Measurements from ENCODE around the gene MLLT10.

MLLT10 gene

DNA sequence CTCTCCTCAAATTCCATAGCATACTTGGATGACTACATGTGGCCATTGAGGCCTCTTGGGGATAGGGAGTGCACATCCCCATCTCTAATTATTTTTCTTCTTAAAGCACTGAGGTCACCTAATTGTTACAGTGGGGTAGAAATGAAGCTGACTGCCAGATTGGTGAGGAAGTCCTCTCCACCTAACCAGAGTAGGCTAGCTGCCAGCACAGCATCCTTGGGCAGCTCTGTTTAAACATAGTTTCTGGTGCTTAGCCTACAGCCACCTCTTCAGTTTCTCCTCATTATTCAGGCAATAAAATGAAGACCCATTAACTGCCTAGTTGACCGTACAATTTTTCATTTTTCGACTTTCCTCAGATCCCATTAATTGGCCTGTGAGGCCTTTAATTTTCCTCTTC is 104.6 kb downstream of the MLLT10 start:
- DNase-seq (ENCODE audit: low spot score), result no peak

DNA sequence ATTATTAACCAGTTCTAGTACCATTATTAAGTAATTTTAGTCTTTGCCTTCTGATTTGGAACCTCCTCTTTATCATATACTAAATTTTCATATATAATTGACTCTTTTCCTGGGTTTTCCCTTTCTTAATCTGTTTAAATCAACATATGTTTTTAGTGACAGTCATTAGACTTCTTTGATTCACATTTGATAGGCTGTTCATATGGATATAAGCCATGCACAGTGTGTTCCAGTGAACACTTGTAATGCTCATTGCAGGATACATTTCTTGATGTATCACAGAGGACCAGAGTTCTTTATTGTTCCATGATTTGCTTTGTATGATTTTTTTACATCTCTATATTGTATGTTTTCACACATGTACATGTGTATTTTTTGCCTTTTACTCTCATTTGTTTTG is 114.0 kb downstream of the MLLT10 start:
- no peak for DNase-seq (ENCODE audit: low spot score)

- peak; percentile 28 for DNase-seq (ENCODE audit: low spot score)
These were observed 115.4 kb downstream of the MLLT10 start for GRCh38 chr10:21649454-21649872.

DNA sequence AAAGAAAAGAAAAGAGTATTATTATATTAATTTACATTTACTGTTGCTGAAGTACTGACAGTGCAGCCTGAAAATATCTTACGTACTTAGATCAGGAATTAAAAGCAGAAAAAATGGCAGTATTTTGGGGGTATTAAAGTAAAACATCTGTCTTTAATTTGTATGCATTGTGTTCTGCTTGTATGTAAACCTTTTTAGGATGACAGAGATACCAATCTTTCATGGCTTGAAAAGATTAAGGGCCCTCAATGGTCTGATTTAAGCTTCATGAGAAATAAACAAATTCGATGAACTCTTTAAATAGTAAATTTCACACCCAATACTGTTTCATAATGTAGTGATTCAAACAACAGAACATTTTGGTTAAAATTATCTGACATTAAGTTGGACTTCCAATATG is 116.3 kb downstream of the MLLT10 start:
- no peak for DNase-seq (ENCODE audit: low spot score)

DNA sequence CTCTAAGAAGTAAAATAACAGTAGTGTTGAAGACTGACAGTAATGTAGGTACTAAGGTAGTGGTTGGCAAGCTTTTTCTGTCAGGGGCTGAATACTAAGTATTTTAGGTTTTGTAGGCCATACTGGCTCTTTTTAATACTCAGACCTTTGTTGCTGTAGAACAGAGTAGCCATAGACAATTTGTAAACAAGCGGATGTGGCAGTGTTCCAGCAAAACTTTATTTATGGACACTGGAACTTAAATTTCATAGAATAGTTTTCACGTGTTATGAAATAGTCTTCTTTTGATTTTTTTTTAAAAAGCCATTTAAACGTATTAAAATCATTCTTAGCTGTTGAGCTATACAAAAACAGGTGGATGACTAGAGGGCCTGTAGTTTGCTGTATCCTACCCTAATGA is 121.2 kb downstream of the MLLT10 start:
- DNase-seq (ENCODE audit: low spot score), result no peak

DNA sequence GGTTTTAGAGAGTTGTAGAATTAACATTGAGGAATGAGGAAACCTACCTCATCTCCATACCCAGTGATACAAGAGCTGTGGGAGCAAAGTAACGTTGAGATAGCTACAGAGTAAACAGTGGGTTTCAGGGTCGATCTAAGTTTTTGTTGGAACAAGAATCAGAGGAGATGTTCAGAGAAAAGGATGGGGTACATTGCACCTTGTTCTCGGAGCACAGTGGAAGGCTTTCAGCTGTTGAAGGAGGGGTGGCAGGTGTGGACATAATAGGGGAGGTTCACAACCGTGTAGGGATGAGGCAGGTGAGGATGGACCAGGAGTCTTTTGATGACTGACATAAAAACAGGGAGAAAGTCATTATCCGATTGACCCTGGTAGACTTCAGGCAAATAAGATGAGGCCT is 121.7 kb downstream of the MLLT10 start:
- DNase-seq (ENCODE audit: low spot score), result no peak

- DNase-seq (ENCODE audit: low spot score), result peak; percentile 40
These were observed 127.1 kb downstream of the MLLT10 start for GRCh38 chr10:21661087-21661486.

GRCh38 chr10:21661935-21662334 is 127.9 kb downstream of the MLLT10 start:
- no peak for DNase-seq (ENCODE audit: low spot score)

GRCh38 chr10:21662635-21663034 is 128.6 kb downstream of the MLLT10 start:
- no peak for DNase-seq (ENCODE audit: low spot score)

DNA sequence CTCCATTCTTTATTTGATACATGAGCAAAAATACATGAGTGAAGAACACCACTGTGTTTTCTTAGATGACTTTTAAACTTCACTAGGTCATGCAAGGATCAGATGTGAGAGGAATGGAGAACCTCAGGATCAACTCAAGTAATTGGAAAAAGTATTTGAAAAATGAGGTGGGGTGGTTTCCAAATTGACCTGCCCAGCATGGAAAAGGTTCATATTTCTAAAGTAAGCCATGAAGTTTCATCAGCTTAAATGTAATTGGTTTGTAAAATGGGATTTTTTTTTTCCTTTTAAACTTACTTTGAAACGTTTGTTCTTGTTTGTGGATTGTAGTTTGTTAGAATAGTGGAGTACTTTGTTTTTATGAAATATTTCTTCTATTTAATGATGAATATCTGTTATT is 134.8 kb downstream of the MLLT10 start:
- DNase-seq (ENCODE audit: low spot score), result no peak

- DNase-seq (ENCODE audit: low spot score), result no peak
These were observed 136.4 kb downstream of the MLLT10 start for GRCh38 chr10:21670391-21670790.

DNA sequence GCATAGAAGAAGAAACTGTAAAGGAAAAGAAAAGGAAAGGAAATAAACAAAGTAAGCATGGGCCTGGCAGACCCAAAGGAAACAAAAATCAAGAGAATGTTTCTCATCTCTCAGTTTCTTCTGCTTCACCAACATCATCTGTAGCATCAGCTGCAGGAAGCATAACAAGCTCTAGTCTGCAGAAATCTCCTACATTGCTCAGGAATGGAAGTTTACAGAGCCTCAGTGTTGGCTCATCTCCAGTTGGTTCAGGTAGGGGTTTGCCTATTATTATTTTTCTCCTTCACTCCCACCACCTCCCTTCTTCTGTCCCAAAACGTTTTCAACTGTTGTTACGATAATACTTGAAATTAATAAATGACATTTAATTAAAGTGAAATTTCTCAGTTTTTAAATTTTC is 139.6 kb downstream of the MLLT10 start:
- no peak for DNase-seq (ENCODE audit: low spot score)

- DNase-seq (ENCODE audit: low spot score), result peak; percentile 31
These were observed 141.2 kb downstream of the MLLT10 start for GRCh38 chr10:21675157-21675796.

- DNase-seq (ENCODE audit: low spot score), result no peak
These were observed 143.5 kb downstream of the MLLT10 start for GRCh38 chr10:21677551-21677950.

- no peak for DNase-seq (ENCODE audit: low spot score)
These were observed 147.1 kb downstream of the MLLT10 start for GRCh38 chr10:21681156-21681555.

DNA sequence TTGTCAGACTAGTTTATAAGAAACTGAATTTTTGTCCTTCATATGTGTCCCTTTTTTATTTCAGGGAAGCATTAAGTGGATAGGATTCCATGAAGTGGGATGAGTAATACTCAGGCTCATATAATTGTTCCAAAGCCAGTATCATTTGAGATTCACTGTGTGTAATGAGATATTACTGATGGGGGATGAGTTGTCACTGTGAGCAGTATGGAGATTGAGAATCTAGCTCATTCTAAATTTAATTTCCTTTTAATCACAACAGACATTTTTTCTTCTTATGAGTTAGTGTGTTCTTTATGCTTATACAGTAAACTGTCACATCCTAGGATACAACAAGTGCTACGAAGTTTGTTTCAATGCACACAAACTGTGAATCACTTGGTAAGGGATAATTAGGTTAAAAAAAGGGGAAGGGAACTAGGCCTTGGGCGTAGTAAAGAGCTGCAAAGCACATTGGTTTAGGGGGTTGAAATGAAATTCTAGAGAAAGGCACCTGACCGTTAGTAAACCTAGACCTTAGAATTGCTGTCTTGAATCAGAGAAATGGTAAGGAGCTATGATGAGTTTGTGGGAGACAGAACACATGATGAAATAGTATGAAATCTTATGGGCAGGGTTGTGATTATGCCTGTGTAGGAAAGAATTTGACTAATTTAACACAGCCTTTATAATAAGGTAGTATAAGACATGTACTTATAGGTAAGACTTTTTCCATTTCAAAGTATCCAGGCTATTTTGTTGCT is 153.4 kb downstream of the MLLT10 start:
- DNase-seq (ENCODE audit: low spot score), result no peak

GRCh38 chr10:21688009-21688332 is 153.9 kb downstream of the MLLT10 start:
- no peak for DNase-seq (ENCODE audit: low spot score)

DNA sequence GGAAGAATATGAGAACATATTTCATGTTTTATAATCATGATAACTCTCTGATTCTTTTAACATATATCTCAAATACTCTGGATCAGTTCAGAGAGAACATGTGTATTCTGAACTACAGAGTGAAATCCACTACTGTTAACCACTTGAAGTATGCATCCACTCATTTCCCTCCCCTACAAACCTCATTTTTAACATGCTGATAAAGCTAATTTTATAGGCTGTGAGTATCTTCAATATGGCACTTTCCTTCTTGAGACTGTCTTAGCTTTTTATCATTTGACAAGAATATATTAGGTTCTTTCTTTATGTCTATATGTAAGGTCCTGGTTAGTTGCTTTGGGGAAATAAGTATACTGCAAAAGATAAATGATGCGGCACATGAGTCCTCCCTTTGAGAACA is 154.8 kb downstream of the MLLT10 start:
- DNase-seq (ENCODE audit: low spot score), result no peak

DNA sequence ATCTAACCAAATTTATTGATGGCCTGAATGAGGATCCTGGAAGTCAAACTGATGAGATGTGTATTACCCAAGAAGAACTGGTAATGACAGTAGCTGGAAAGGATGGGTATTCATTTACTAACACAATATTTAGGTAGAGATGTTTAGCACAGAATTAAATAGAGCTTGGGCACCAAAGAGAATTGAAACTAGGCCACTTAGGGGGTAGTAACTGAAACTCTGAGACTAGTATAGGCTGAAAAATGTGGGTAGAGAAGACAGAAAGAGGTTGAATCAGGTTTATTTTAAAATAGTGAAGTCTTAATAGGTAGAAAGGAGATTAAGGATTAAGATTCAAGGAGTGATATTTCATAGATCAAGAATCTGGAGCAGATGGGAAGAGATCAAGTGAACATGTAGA is 155.8 kb downstream of the MLLT10 start:
- no peak for DNase-seq (ENCODE audit: low spot score)

DNA sequence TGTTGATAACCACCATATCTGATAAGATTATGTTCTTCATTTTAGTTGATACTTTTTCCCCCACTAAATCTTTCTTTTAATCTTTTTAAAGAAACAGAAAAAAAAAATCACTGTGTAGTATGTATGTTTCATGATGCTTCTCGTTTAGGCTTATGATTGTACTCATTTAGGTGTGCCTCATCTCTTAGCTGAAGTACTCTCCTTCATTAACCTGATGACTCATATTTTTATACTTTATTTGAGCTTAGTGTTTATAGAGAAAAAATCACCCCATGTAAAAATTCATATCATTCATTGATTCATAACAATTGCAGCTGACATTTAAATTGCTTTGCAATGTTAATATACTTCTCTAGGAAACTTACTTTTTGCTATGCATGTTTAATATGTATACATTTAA is 158.9 kb downstream of the MLLT10 start:
- no peak for DNase-seq (ENCODE audit: low spot score)

DNA sequence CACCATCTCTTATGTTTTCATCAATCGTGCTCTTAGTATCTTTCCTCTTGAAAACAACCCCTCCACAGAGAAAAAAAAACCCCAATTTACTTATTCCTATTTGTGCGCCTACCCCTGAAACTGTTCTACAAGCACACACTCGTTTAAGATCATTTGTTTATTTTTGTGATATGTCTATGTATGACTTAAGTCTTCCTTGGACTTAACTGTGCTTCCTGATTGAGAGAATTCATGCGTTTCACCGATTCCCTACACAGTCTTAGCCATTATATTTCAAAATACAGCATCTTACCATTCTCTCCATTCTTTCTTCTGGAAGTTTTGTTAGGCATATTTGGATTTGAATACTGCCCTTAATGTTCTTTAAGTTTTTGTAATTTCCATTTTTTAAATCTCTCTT is 159.4 kb downstream of the MLLT10 start:
- no peak for DNase-seq (ENCODE audit: low spot score)

GRCh38 chr10:21694631-21695030 is 160.6 kb downstream of the MLLT10 start:
- no peak for DNase-seq (ENCODE audit: low spot score)

GRCh38 chr10:21696302-21696701 is 162.3 kb downstream of the MLLT10 start:
- no peak for DNase-seq (ENCODE audit: low spot score)

DNA sequence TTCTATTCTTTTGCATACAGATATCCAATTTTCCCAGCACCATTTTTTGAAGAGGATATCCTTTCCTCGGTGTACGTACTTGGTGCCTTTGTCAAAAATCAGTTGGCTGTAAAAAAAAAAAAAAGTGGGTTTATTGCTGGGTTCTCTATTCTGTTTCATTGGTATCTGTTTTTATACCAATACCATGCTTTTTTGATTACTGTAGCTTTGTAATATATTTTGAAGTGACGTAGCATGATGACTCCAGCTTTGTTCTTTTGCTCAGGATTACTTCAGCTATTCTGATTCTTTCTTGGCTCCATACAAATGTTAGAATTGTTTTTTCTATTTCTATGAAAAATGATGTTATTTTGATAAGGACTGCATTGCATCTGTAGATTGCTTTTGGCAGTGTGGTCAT is 165.5 kb downstream of the MLLT10 start:
- DNase-seq (ENCODE audit: low spot score), result no peak

Measured in kidney tubule cell (primary cell).